Measurements from ENCODE around the gene AFP.

The AFP gene

GRCh38 chr4:73458184-73459047 is 22.4 kb downstream of the AFP start:
- in situ Hi-C loops (cut with HindIII; ENCODE audit: low sequenced_read_pairs) = no loop called here
- TF ChIP-seq CTCF (IDR thresholded peaks at IDR 0.05; ENCODE audit: low read depth, low read length, missing control alignments) = no peak

GRCh38 chr4:73459048-73459421 is 23.0 kb downstream of the AFP start:
- in situ Hi-C loops (cut with HindIII; ENCODE audit: low sequenced_read_pairs) = no loop called here
- no peak overlapping the region for H3K4me3 ChIP-seq (ENCODE audit: low read depth, low read length)
- TF ChIP-seq CTCF (IDR thresholded peaks at IDR 0.05; ENCODE audit: low read depth, low read length, missing control alignments) = no peak
- no peak for DNase-seq (ENCODE audit: low read depth)

More at GRCh38 chr4:73458184-73459047, 22.4 kb downstream of the AFP start:
- no peak overlapping the region for H3K4me3 ChIP-seq (ENCODE audit: low read depth, low read length)
- no peak for DNase-seq (ENCODE audit: low read depth)

- in situ Hi-C loops (cut with HindIII; ENCODE audit: low sequenced_read_pairs) = no loop called here
- no peak for TF ChIP-seq CTCF (IDR thresholded peaks at IDR 0.05; ENCODE audit: low read depth, low read length, missing control alignments)
- DNase-seq (ENCODE audit: low read depth) = no peak
Observed at GRCh38 chr4:73460913-73461522, 25.0 kb downstream of the AFP start.

GRCh38 chr4:73468170-73468569 is 32.1 kb downstream of the AFP start:
- no peak overlapping the region for H3K4me3 ChIP-seq (ENCODE audit: low read depth, low read length)
- in situ Hi-C loops (cut with HindIII; ENCODE audit: low sequenced_read_pairs) = no loop called here
- TF ChIP-seq CTCF (IDR thresholded peaks at IDR 0.05; ENCODE audit: low read depth, low read length, missing control alignments) = no peak
- DNase-seq (ENCODE audit: low read depth) = no peak

More at GRCh38 chr4:73460913-73461522, 25.0 kb downstream of the AFP start:
- no peak overlapping the region for H3K4me3 ChIP-seq (ENCODE audit: low read depth, low read length)

DNA sequence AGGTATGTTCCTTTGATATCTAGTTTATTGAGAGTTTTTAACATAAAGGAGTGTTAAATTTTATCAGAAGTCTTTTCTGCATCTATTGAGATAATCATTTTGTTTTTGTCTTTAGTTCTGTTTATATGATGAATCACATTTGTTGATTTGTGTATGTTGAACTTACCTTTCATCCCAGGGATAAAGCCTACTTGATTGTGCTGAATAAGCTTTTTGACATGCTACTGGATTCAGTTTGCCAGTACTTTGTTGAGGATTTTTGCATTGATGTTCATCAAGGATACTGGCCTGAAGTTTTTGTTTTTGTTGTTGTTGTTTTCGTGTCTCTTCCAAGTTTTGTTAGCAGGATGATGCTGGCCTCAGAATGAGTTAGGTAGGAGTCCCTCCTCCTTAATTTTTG is 34.7 kb downstream of the AFP start:
- H3K4me3 ChIP-seq (ENCODE audit: low read depth, low read length) = no peak overlapping the region
- DNase-seq (ENCODE audit: low read depth) = no peak
- in situ Hi-C loops (cut with HindIII; ENCODE audit: low sequenced_read_pairs) = no loop called here
- no peak for TF ChIP-seq CTCF (IDR thresholded peaks at IDR 0.05; ENCODE audit: low read depth, low read length, missing control alignments)

DNA sequence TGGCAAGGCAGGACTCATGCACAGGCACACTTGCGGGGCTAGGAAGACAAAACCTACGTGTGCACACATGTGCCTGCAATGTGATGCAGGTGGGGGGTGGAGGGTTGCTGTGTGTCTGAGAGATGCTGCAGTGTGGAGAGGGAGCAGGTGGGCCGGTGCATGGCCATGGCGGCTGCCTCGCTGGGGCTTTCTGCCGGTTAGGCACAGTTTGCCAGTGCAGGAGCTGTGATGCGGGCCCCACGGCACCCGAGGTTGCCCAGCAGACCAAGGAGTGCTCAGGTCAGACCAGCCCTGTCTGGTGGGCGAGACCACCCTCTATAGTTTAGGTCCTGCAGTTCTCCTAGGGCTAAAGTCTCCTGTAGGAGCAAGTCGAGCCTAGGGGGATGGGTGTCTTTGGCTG is 41.2 kb downstream of the AFP start:
- TF ChIP-seq CTCF (IDR thresholded peaks at IDR 0.05; ENCODE audit: low read depth, low read length, missing control alignments) = no peak
- H3K4me3 ChIP-seq (ENCODE audit: low read depth, low read length) = no peak overlapping the region
- in situ Hi-C loops (cut with HindIII; ENCODE audit: low sequenced_read_pairs) = no loop called here
- no peak for DNase-seq (ENCODE audit: low read depth)

Measured in astrocyte of the cerebellum (primary cell).